GM12878 (cell line): ENCODE data around the gene CAMK2D. TPM values are rescaled to one million over a fixed set of nuclear protein-coding genes. Genes with fewer than 3 reads are reported as not detected.

Experiments used
- ATF2 ChIP-seq: IDR thresholded peaks from 2 replicates; pipeline ENCODE4 v1.6.1; 2012; ENCODE audit warnings: low read length, inconsistent platforms
- CUX1 ChIP-seq: IDR thresholded peaks from 2 replicates; pipeline ENCODE4 v1.6.1; 2012; ENCODE audit warnings: improper control_type of control experiment, low read depth, low read length; ENCODE audit not compliant: insufficient replicate concordance
- E2F4 ChIP-seq: IDR thresholded peaks from 2 replicates; pipeline ENCODE4 v1.6.1; 2012; ENCODE audit warnings: low read depth, low read length, improper control_type of control experiment
- ESRRA ChIP-seq: IDR thresholded peaks from 2 replicates; pipeline ENCODE4 v1.6.1; 2012; ENCODE audit warnings: mild to moderate bottlenecking, low read length, improper control_type of control experiment
- GABPA ChIP-seq: IDR thresholded peaks from 2 replicates; pipeline ENCODE4 v1.6.1; 2014; ENCODE audit warnings: antibody characterized with exemption, low read depth, mild to moderate bottlenecking, inconsistent platforms
- IKZF1 ChIP-seq: fragments of 450-650 bp; conservative IDR thresholded peaks from 2 replicates; pipeline ENCODE4 v1.6.1; 2017; ENCODE audit warnings: antibody characterized with exemption, mild to moderate bottlenecking
- IRF3 ChIP-seq: fragments of 450-650 bp; IDR thresholded peaks from 2 replicates; pipeline ENCODE4 v1.6.1; 2014; ENCODE audit warnings: mild to moderate bottlenecking
- IRF5 ChIP-seq: fragments of 450-650 bp; IDR thresholded peaks from 2 replicates; pipeline ENCODE4 v1.6.1; 2017; ENCODE audit warnings: borderline replicate concordance
- NFYB ChIP-seq: IDR thresholded peaks from 2 replicates; pipeline ENCODE4 v1.6.1; 2011; ENCODE audit warnings: low read depth, mild to moderate bottlenecking, low read length, improper control_type of control experiment, moderate library complexity; ENCODE audit not compliant: insufficient read depth
- NKRF ChIP-seq: fragments of 450-650 bp; conservative IDR thresholded peaks from 2 replicates; pipeline ENCODE4 v1.6.1; 2017; ENCODE audit warnings: mild to moderate bottlenecking, moderate library complexity
- NR2C1 ChIP-seq: fragments of 450-650 bp; IDR thresholded peaks from 2 replicates; pipeline ENCODE4 v1.6.1; 2017; ENCODE audit warnings: antibody characterized with exemption, mild to moderate bottlenecking, moderate library complexity
- PBX3 ChIP-seq: IDR thresholded peaks from 2 replicates; pipeline ENCODE4 v1.6.1; 2011; ENCODE audit warnings: mild to moderate bottlenecking, low read depth, low read length, moderate library complexity; ENCODE audit not compliant: insufficient replicate concordance
- RBBP5 ChIP-seq: fragments of 200-600 bp; sonication (generic); conservative IDR thresholded peaks from 2 replicates; pipeline ENCODE4 v1.6.1; 2016
- RUNX3 ChIP-seq: IDR thresholded peaks from 2 replicates; pipeline ENCODE4 v1.6.1; 2012; ENCODE audit warnings: low read length, inconsistent platforms
- polyA plus RNA-seq, 11 experiments: library from polyadenylated mRNA; depleted of rRNA in 4 of 11; unstranded in 6 of 11; stranded (reverse) in 5 of 11; fragments of >200 nt; fragmentation: Nextera tagmentation in 4 of 11; fragmentation: Illumina TruSeq in 1 of 11; extraction: Ambion mirVana in 4 of 11; extraction: Trizol in 1 of 11; gene quantifications; 1 replicate in 1 of 11; 2 replicates in 10 of 11; pipeline versions ENCODE4 v1.2.1 to v1.2.3, GENCODE V29; 2011 to 2016; ENCODE audit warnings: inconsistent platforms in 2 of 11, missing spikeins in 2 of 11, low read depth in 1 of 11
- total RNA-seq, 4 experiments: library from RNA; depleted of rRNA in 3 of 4; stranded (reverse); fragments of >200 nt in 3 of 4; fragmentation: Illumina TruSeq in 1 of 4; extraction: Trizol in 1 of 4; gene quantifications; 2 replicates each; pipeline versions ENCODE4 v1.2.1 to v1.2.3, GENCODE V29; 2013 to 2021

Gene CAMK2D
- total and polyA plus RNA-seq, 10 of the 15 experiments (the other 5 are each of a cell fraction or from before 2014, with no cell fraction given), result 6.9 to 88.5 (median 12.9) TPM

- no peak for TF ChIP-seq NKRF
- no peak for TF ChIP-seq PBX3
- no peak for TF ChIP-seq RBBP5
- TF ChIP-seq ESRRA, result no peak
- TF ChIP-seq GABPA, result peak; percentile 70
- TF ChIP-seq IKZF1, result peak; percentile 67
- no peak for TF ChIP-seq CUX1
- TF ChIP-seq IRF5, result peak; percentile 41; the same call in 1 of the 2 replicates
- TF ChIP-seq NFYB, result no peak
- TF ChIP-seq E2F4, result no peak
- TF ChIP-seq NR2C1, result no peak
- no peak for TF ChIP-seq IRF3
- TF ChIP-seq ATF2, result peak; percentile 97
- peak; percentile 96 for TF ChIP-seq RUNX3
Measured at GRCh38 chr4:113682730-113683537, 78.6 kb downstream of the CAMK2D start (continued).
